Renal cortex interstitium (tissue), 11 donors: ENCODE measurements around the gene PRTN3. TPM values are rescaled to one million over a fixed set of nuclear protein-coding genes. Genes with fewer than 3 reads are reported as not detected.
A peak's percentile ranks its signal among the peaks of the same experiment; 100 is the strongest.
"Not testable (repeated sequence)": the region's sequence is repeated elsewhere in the genome, so short reads cannot be mapped to it uniquely, and the experiment has no call there.

Source experiments
- DNase-seq, 11 donors: peaks; one replicate each; pipeline ENCODE4 v3.0.0-alpha.2; 2013; ENCODE audit warnings: low read depth in 9 of 11, low spot score in 4 of 11; ENCODE audit errors: extremely low read depth in 1 of 11
- polyA plus RNA-seq, 3 donors: library from polyadenylated mRNA; unstranded; fragments of 120-200 nt; gene quantifications; one replicate each; pipeline ENCODE4 v1.2.1, GENCODE V29; 2013; ENCODE audit not compliant: insufficient read length in 3 of 3

PRTN3 gene
- polyA plus RNA-seq, 3 donors = 0.81 to 2.4 (median 1.6) TPM

DNA sequence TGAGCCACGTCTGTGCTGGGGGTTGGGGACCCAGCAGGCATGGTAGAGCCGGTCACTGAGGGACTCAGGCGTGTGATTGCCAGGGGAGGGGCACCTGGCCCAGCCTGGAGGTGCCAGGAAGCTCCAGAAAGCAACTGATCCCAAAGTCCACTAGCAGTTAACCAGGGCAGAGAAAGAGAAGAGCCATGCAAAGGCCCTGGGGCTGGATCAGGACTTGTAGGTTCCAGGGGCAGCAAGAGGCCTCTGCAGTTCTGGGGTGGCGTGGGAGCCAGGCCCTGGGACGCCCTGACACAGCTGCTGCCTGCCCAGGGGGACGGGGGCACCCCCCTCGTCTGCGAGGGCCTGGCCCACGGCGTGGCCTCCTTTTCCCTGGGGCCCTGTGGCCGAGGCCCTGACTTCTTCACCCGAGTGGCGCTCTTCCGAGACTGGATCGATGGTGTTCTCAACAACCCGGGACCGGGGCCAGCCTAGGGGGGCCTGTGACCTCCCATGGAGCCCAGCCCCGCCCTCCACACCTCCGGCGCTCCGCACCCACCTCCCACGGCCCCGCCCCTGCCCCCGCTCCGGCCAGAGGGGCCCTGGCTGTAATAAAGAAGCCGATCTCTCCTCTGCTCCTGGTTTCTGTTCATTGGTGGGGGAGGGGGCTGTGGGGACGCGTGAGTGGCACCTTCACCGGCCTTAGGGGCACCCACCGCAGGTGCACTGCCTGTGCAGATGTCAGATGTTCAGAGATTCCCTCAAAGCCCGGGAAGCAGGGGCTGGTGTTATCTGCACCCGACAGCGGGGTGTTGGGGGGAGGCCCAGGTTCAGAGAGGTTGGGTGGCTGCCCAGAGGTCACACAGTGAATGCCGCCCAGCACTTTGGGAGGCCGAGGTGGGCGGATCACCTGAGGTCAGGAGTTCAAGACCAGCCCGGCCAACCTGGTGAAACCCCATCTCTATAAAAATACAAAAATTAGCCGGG lies 9.1 kb upstream of the PRTN3 start:
- DNase-seq = no peak

DNA sequence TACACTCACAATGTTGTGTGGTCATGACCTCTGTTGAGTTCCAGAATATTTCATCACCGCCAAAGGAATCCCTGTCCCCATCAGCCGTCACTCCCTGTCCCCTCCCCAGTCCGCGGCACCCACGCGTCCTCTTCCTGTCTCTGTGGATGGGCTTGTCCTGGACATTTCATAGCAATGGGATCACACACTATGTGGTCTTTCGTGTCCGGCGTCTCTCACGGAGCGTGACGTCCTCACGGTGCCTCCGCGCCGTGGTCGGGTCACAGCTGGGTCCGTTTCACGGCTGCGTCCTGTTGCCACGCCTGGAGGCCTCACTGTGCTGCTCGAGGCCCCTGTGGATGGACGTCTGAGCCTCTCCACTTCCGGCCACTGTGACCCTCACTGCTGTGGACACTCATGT lies 6.6 kb upstream of the PRTN3 start:
- DNase-seq = no peak

DNA sequence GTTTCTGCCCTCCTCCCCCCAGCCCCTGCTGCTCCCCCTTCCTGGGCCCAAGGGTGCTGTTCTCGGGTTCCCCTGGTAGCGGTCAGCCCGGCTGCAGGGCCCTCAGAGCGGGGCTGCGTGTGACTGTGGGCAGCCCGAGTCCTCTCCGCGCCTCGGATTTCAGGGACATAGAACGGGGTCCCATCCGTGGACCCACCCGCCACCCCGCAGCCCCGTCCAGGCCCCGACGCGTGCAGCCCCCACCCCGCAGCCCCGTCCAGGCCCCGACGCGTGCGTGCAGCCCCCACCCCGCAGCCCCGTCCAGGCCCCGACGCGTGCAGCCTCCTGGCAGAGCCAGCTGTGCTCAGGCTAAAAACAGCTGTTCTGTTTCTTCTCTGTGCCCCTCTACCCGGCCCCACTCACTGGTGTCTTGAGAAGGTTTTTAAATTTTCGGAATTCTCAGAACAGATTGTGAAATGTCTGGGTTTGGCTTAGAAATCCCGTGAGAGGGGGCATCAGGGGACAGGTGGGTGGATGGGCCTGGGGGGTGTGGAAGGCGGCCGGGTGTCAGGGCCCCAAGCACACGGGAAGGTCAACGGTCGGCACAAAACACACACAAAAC lies 5.5 kb upstream of the PRTN3 start:
- DNase-seq = no peak

DNA sequence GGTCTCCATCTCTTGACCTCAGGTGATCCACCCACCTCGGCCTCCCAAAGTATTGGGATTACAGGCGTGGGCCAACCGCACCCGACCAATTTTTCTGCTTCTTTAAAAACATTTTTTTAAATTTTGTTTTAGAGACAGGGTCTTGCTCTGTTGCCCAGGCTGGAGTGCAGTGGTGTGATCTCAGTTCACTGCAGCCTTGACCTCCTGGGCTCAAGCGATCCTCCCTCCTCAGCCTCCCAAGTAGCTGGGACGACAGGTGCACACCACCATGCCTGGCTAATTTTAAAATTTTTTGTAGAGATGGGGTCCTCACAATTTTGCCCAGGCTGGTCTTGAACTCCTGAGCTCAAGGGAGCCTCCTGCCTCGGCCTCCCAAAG lies 2.0 kb downstream of the PRTN3 start:
- not testable (repeated sequence) for DNase-seq

DNA sequence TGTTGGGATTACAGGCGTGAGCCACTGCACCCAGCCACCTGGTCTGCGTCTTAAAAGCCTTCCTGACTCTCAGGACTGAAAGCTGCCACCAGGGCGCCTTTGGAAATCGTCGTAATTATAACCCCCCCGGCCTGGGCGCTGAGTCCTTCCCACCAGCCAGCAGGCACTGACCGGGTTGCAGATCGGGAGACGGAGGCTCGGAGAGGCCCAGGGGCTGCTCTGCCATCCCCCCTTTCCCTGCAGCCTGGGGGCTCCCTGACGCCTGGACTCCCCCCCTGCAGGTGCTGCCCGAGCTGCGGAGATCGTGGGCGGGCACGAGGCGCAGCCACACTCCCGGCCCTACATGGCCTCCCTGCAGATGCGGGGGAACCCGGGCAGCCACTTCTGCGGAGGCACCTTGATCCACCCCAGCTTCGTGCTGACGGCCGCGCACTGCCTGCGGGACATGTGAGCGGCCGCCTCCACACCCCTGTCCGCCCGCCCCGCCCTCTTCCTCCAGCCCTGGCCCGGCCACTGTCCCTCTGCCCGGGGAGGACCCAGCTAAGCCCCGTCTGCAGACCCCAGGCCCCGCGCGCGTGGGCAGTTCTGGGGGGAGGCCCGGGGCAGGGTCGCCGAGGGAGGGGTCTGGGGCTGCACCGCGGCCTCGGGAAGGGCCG lies 2.5 kb downstream of the PRTN3 start:
- no peak for DNase-seq

DNA sequence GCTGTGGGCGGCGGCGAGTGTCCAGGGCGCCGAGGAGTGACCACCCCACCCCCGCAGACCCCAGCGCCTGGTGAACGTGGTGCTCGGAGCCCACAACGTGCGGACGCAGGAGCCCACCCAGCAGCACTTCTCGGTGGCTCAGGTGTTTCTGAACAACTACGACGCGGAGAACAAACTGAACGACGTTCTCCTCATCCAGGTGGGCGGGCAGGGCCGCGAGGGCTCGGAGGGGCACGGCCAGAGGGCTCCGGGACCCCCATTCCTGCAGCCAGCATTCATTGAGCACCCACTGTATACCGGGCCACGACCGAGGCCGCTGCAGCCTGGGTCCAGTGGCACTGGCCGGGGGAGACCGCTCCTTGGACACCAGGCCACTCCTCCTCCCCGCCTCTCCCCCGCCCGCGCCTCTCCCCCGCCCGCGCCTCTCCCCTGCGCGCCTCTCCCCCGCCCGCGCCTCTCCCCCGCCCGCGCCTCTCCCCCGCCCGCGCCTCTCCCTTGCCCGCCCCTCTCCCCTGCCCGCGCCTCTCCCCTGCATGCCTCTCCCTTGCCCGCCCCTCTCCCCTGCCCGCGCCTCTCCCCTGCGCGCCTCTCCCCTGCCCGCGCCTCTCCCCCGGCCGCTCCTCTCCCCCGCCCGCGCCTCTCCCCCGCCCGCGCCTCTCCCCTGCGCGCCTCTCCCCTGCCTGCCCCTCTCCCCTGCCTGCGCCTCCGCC lies 3.2 kb downstream of the PRTN3 start:
- no peak for DNase-seq

DNA sequence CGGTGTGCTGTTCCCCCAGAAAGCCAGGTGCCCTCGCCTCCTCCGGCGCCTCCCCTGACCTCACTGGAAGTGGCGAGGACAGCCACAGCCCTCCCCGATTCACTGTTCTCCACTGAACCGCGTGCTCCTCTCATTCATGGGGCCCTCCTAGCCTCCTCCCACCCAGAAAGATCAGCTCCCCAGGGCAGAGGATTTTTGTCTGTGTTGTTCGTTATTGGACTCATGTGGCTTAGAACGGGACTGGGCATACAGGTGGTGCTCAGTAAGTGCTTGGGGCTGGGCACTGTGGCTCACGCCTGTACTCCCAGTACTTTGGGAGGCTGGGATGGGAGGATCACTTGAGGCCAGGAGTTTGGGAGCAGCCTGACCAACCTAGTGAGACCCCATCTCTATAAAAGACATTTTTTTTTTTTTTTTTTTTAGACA lies 3.8 kb downstream of the PRTN3 start:
- DNase-seq = no peak

DNA sequence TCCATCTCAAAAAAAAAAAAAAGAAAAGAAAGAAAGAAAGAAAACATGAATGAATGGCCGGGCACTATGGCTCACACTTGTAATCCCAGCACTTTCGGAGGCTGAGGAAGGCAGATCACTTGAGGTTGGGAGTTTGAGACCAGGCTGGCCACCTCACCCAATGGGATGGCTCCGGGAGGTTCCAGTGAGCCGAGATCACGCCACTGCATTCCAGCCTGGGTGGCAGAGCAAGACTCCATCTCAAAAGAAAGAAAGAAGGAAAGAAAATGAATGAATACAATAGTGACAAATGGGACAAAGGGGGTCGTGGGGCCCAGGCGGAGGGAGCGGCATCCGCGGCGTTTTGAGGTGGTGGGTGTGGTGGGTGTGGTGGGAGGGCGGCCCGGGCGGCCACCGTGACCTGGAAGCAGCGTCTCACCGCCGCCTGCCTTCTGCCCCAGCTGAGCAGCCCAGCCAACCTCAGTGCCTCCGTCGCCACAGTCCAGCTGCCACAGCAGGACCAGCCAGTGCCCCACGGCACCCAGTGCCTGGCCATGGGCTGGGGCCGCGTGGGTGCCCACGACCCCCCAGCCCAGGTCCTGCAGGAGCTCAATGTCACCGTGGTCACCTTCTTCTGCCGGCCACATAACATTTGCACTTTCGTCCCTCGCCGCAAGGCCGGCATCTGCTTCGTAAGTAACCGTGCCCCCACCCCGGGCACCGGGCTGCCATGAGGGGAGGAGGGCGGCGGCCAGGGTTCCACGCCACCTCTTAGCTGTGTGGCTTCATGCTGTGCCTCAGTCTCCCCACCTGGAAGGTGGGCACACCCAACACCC lies 5.1 kb downstream of the PRTN3 start:
- no peak for DNase-seq

DNA sequence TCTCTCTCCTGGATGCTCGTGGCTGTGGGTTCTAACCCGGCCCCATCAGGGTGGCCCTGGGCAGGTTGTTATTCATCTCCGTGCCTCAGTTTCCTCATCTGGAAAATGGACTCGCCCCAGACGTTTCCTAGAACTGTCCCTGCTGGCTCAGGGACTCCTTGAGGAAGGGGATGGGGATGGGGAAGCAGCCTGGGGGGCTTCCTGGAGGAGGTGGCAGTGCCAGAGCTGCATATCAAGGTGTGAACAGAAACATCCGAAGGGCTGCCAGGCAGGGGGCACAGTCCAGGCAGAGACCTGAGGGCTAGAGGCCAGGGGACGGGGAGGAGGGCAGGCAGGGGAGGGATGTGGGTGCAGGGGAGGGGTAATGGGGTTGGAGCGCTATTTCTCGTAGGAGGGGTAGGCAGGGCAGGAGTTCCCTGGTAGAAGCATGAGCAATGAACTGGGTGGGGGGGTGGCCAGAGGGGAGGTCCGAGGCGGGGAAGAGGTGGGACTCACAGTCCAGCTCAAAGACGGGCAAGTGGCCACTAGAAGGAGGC lies 7.7 kb downstream of the PRTN3 start:
- DNase-seq = no peak

DNA sequence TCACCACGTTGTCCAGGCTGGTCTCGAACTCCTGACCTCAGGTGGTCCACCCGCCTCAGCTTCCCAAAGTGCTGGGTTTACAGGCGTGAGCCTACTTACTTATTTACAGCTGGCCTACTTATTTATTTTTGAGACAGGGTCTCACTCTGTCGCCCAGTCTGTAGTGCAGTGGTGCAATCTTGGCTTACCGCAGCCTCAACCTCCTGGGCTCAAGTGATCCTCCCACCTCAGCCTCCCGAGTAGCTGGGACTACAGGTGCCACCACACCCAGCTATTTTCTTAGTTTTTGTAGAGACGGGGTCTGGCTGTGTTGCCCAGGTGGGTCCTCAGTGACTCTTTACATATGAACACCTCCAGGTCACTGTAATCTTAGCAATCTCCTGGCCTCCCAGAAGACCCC lies 8.4 kb downstream of the PRTN3 start:
- DNase-seq = not testable (repeated sequence)

DNA sequence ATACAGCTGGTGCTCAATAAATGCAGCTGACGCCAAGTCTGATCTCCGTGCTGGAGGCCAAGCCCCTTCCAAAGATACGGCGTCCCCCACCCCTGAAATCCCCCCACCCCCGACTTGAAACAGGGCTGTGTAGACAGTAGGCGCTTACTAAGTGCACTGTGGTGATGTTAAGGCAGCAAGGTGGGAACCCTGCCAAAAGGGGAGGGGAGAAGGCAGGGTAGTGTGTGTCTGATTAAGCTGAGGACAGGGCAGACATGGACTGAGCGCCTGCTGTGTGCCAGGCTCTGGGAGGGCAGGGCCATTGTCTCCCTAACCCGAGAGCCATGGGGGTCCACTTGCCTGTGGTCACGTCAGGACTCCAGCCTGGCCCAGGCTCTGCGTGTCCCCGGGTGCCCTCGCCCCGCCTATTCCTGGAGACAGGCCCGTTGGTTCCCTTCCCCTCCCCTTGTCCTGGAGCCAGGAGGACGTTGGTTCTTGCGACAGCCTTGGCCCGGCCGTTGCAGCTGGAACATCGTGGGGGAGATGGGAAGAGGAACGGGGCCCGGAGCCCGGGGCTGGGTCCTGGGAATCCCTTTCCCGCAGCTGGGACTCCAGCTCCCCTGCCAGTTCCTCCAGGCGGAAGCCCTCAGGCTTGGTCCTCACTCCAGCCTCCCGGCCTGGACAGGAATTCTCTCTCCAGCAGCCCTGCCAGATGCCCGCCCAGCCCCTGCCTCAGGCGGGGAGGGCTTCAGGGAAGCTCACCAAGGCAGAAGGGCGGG lies 9.6 kb downstream of the PRTN3 start:
- peak in 4 of 11 donors; percentile 50 to 57 (median 52) for DNase-seq

DNA sequence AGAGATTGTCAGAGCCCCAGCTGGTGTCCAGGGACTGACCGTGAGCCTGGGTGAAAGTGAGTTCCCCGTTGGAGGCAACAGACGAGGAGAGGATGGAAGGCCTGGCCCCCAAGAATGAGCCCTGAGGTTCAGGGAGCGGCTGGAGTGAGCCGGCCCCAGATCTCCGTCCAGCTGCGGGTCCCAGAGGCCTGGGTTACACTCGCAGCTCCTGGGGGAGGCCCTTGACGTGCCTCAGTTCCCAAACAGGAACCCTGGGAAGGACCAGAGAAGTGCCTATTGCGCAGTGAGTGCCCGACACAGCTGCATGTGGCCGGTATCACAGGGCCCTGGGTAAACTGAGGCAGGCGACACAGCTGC lies 10.2 kb downstream of the PRTN3 start:
- DNase-seq = no peak

DNA sequence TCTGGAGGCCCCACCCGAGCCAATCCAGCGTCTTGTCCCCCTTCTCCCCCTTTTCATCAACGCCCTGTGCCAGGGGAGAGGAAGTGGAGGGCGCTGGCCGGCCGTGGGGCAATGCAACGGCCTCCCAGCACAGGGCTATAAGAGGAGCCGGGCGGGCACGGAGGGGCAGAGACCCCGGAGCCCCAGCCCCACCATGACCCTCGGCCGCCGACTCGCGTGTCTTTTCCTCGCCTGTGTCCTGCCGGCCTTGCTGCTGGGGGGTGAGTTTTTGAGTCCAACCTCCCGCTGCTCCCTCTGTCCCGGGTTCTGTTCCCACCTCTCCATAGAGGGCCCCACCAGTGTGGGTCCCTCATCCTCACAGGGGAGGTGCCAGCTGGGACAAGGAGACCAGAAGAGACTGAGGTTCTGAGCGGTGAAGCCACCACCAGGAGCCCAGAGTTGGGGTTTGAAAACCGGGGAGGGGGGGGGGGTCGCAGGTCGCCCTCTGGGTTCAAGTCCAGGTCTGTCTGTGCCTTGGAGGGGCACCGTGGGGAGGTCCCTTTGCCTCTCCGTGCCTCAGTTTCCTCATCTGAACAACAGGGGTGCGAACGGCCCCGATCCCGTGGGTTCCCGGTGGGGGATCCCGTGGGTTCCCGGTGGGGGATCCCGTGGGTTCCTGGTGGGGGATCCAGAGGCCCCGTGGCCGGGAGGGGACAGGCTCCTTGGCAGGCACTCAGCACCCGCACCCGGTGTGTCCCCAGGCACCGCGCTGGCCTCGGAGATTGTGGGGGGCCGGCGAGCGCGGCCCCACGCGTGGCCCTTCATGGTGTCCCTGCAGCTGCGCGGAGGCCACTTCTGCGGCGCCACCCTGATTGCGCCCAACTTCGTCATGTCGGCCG lies 11.6 kb downstream of the PRTN3 start, which contains the start of gene ELANE:
ELANE (plus strand) TSS at position 168 of the 878 bp plus-strand sequence; CDS start at position 194, 26 bp downstream.
- no peak for DNase-seq

DNA sequence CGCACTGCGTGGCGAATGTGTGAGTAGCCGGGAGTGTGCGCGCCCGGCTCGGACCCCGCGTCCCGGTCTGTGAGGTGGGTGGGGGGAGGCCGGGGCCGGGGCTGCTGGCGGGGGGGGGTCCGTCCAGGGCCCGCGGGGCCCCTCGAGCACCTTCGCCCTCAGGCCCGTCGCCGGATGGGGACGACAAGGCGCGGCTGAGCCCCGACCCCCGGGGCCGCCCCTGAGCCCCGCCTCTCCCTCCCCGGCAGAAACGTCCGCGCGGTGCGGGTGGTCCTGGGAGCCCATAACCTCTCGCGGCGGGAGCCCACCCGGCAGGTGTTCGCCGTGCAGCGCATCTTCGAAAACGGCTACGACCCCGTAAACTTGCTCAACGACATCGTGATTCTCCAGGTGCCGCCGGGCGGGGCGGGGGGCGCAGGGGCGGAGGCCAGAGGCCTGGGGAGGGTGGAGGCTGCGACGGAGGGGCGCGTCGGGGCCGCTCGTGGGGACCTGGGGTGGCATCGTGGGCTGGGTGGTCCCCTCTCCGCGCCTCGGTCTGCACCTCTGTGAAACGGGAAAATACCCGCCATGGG lies 12.3 kb downstream of the PRTN3 start:
- no peak for DNase-seq

DNA sequence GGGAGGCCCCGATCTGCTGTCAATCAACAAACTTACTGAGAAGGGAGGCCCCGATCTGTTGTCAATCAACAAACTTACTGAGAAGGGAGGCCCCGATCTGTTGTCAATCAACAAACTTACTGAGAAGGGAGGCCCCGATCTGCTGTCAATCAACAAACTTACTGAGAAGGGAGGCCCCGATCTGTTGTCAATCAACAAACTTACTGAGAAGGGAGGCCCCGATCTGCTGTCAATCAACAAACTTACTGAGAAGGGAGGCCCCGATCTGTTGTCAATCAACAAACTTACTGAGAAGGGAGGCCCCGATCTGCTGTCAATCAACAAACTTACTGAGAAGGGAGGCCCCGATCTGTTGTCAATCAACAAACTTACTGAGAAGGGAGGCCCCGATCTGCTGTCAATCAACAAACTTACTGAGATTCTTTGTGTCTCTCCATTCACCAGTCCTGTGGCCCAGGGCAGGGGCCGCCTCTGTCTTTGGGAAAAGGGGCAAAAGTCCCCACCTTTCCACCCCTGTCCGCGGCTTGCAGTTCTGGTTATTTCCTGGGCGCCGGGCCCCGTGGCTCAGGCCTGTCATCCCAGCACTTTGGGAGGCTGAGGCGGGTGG lies 12.9 kb downstream of the PRTN3 start:
- DNase-seq = not testable (repeated sequence)

DNA sequence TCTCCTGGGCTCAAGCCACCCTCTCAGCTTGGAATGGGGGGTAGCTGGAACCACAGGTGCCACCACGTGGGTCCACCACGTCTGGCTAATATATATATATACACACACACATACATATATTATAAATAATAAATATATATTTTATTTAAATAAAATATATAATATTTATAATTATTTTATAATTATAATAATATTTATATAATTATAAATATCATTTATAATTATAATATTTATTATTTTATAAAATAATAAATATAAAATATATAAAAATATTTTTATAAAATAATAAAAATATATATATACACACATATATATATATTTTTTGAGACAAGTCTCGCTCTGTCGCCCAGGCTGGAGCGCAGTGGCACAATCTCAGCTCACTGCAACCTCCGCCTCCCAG lies 13.8 kb downstream of the PRTN3 start:
- no peak for DNase-seq
